Ovary (tissue), 9 donors: Measurements from ENCODE around the gene BCAM. TPM values are rescaled to one million over a fixed set of nuclear protein-coding genes. Genes with fewer than 3 reads are reported as not detected.
A peak's percentile ranks its signal among the peaks of the same experiment; 100 is the strongest.

ENCODE experiments used
- DNase-seq, 5 donors: peaks; one replicate each; pipeline ENCODE4 v3.0.0-alpha.2; 2019 to 2020
- H3K27ac ChIP-seq, 2 donors: fragments of 200-600 bp; one replicate each; pipeline versions ENCODE4 v1.5.1 to v1.8.0; 2019 to 2022
- H3K27me3 ChIP-seq: fragments of 200-600 bp; one replicate; pipeline ENCODE4 v1.8.0; 2022
- H3K36me3 ChIP-seq: fragments of 200-600 bp; sonication (generic); one replicate; pipeline ENCODE4 v1.5.1; 2019
- H3K4me1 ChIP-seq: one replicate; pipeline ENCODE4 v1.8.1; 2013; ENCODE audit warnings: mild to moderate bottlenecking, moderate library complexity; ENCODE audit not compliant: insufficient read depth
- H3K4me3 ChIP-seq: fragments of 200-600 bp; sonication (generic); one replicate; pipeline ENCODE4 v1.5.1; 2017
- H3K9me3 ChIP-seq, 2 donors: fragments of 200-600 bp in 1 of 2; sonication (generic) in 1 of 2; one replicate each; pipeline versions ENCODE4 v1.5.1 to v1.8.1; 2013 to 2019; ENCODE audit warnings: mild to moderate bottlenecking in 1 of 2, moderate library complexity in 1 of 2
- EP300 ChIP-seq: sonication (generic); formaldehyde crosslinking; IDR thresholded peaks from one replicate; pipeline ENCODE4 v1.6.1; 2017; ENCODE audit warnings: antibody characterized with exemption
- POLR2A ChIP-seq: fragments of 450-650 bp; IDR thresholded peaks from one replicate; pipeline ENCODE4 v1.6.1; 2017; ENCODE audit warnings: antibody characterized with exemption, mild to moderate bottlenecking, moderate library complexity
- WGBS, 3 donors: extraction: QIAGEN DNeasy Blood & Tissue Kit in 1 of 3; methylation state at CpG; one replicate each; pipeline versions ENCODE4 v1.1.5 to v1.1.7; 2013 to 2017; 5-methylcytosine and 5-hydroxymethylcytosine counted together
- intact Hi-C, 4 donors: fragments of 100-400 bp; cut with DNase I; formaldehyde crosslinking; loops; one replicate each; pipeline versions ENCODE4 v1.11.0 to v1.15.1; 2022 to 2023
- polyA plus RNA-seq, 2 donors: library from polyadenylated mRNA; stranded (reverse); fragments of 200-250 nt in 1 of 2; fragments of 350-450 nt in 1 of 2; fragmentation: Illumina TruSeq in 1 of 2; extraction: RNeasy Lipid Tissue Mini Kit (QIAGEN cat#74804) in 1 of 2; gene quantifications; one replicate each; pipeline ENCODE4 v1.2.3, GENCODE V29; 2013 to 2014
- total RNA-seq, 7 donors: library from RNA; depleted of rRNA in 2 of 7; stranded (reverse); fragments of >200 nt in 2 of 7; fragmentation: NEBNext Ultra II Directional in 3 of 7; extraction: Animal tissue kit (Norgen Biotek cat#: 25700) in 3 of 7; gene quantifications; one replicate each; pipeline versions ENCODE4 v1.1.0 to v1.2.4, GENCODE V29; 2016 to 2023
- TF ChIP-seq, protein P1 (sequence below), 3 donors: fragments of 450-650 bp in 2 of 3; fragments of 200-600 bp in 1 of 3; IDR thresholded peaks; one replicate each; pipeline versions ENCODE4 v1.5.1 to v1.8.0; 2016 to 2022; ENCODE audit warnings: antibody characterized with exemption in 3 of 3, mild to moderate bottlenecking in 1 of 3
- donor health status: DM: no; HTN: no; CAD: no; lungs with moderate emphysema.
- donor health status: DM: no; HTN: no; CAD: no.
- donor health status: Bipolar disorder and iron deficiency.
- donor health status: DM: yes; HTN: yes; CAD: no.
- donor health status: DM: no; HTN: no; CAD: no.
- donor health status: DM: yes; HTN: yes; CAD: no.

The BCAM gene
- total and polyA plus RNA-seq, 9 donors: 9.7 to 419 (median 62.0) TPM

DNA sequence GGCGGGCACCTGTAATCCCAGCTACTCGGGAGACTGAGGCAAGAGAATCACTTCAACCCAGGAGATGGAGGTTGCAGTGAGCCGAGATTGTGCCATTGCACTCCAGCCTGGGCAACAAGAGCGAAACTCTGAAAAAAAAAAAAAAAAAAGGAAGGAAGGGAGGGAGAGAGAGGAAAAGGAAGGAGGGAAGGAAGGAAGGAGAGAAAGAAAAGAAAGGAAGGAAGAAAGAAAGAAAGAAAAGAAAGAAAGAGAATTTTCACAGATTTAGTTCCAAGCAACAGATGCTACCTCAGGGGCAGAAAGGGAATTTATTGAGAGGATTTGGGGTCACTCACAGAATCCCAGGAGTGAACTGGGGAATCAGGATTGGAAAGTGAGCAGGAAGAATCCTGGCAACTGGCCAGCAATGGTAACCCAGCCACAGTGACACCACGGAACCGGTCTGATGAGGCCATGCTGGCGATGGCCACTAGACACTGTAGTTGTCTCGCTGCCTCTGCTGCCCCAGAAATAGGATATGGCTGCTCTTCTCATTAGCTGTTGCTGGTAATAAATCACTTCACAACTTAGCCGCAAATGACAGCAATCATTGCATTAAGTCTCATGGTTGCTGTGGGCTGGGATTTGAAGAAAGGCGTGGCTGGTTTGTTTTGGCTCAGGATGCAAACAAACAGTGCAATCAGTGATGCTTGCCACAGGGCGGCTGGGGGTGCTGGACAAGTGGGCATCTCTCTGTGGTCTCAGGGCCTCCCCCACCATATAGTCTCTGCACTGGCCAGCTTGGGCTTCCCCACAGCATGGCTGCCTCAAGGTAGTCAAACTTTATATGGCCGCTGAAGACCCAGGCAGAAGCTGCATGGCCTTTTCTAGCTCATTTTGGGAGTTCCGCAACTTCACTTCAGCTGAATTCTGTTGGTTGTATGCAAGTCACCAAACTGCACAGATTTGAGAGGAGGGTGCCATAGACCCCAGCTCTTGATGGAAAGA lies 5.2 kb upstream of the BCAM start:
- Histone ChIP-seq H3K4me3 (no peak overlapping the region), H3K27ac (no peak overlapping the region), H3K9me3 (no peaks in the 10 kb centered on the region), H3K36me3 (no peaks in the 10 kb centered on the region), H3K4me1 (peaks cover 8% of the 10 kb centered on the region), H3K27me3 (no peaks in the 10 kb centered on the region)
- no peak for DNase-seq
- TF ChIP-seq POLR2A (no peak), EP300 (no peak)
- TF ChIP-seq, protein P1, sequence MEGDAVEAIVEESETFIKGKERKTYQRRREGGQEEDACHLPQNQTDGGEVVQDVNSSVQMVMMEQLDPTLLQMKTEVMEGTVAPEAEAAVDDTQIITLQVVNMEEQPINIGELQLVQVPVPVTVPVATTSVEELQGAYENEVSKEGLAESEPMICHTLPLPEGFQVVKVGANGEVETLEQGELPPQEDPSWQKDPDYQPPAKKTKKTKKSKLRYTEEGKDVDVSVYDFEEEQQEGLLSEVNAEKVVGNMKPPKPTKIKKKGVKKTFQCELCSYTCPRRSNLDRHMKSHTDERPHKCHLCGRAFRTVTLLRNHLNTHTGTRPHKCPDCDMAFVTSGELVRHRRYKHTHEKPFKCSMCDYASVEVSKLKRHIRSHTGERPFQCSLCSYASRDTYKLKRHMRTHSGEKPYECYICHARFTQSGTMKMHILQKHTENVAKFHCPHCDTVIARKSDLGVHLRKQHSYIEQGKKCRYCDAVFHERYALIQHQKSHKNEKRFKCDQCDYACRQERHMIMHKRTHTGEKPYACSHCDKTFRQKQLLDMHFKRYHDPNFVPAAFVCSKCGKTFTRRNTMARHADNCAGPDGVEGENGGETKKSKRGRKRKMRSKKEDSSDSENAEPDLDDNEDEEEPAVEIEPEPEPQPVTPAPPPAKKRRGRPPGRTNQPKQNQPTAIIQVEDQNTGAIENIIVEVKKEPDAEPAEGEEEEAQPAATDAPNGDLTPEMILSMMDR (IDR thresholded peaks at IDR 0.05): no peak
- intact Hi-C loops: loop anchor here in 2 of 4 donors (2.0 to 5.0 kb wide), 2 partner anchors 39 to 41 kb away; no protein-coding TSS in a partner anchor
- WGBS, 3 donors: 90 to 94% (median 92%) methylated on average over 13 of the region's 13 CpGs

DNA sequence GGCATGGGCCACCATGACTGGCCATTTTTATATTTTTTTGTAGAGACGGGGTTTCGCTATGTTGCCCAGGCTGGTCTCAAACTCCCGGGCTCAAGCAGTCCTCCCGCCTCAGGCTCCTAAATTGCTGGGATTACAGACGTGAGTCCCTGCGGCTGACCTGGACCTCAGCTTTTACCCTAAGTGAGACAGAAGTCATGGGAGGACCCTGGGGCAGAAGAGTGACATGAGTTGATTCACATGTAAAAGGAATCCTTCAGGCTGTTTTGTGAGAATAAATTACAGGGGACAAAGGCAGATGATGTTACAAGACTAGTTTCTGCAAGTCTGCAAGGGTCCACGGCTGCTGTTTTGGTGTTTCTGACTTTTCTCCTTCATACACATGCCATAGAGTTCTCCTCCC lies 2.6 kb upstream of the BCAM start:
- DNase-seq: no peak
- intact Hi-C loops: loop anchor here in 1 of 4 donors (2.0 kb wide), 1 partner anchor 37 kb away; no protein-coding TSS in a partner anchor
- 76 to 85% (median 77%) methylated on average over 7 of the region's 7 CpGs for WGBS, 3 donors
- no peak overlapping the region for H3K4me3 ChIP-seq
- H3K27ac ChIP-seq: no peak overlapping the region
- no peaks in the 10 kb centered on the region for H3K27me3 ChIP-seq
- H3K9me3 ChIP-seq: no peaks in the 10 kb centered on the region
- H3K4me1 ChIP-seq: peaks cover 13% of the 10 kb centered on the region
- TF ChIP-seq EP300 (no peak), POLR2A (no peak)
- TF ChIP-seq, protein P1 (IDR thresholded peaks at IDR 0.05): no peak
- no peaks in the 10 kb centered on the region for H3K36me3 ChIP-seq

DNA sequence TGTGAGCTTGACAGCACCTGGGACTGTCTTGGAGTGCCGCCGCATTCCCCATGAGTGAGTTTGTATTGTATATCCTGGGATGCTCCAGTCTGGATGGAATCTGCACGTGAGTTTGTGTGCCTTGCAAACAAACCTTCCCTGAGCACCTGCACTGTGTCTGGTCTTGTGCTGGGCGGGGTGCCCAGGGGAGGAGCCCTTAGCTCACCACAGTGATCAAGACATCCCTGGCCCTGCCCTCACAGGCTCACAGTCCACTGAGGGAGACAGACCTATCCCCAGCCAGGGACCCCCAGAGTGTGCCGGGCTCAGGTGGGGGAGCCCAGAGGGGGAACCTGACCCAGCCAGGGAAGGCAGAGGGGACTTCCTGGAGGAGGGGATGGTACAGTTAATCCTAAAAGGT lies 1.7 kb upstream of the BCAM start:
- H3K27ac ChIP-seq: no peak overlapping the region
- H3K36me3 ChIP-seq: no peaks in the 10 kb centered on the region
- H3K9me3 ChIP-seq: no peaks in the 10 kb centered on the region
- WGBS, 3 donors: 54 to 62% (median 62%) methylated on average over 5 of the region's 5 CpGs
- H3K27me3 ChIP-seq: no peaks in the 10 kb centered on the region
- peaks cover 13% of the 10 kb centered on the region for H3K4me1 ChIP-seq
- DNase-seq: peak in 2 of 5 donors; percentile 30 to 53
- TF ChIP-seq, protein P1 (IDR thresholded peaks at IDR 0.05): no peak
- TF ChIP-seq POLR2A (no peak), EP300 (no peak)
- H3K4me3 ChIP-seq: no peak overlapping the region
- intact Hi-C loops: loop anchor here in 1 of 4 donors (2.0 kb wide), 1 partner anchor 36 kb away; no protein-coding TSS in a partner anchor

DNA sequence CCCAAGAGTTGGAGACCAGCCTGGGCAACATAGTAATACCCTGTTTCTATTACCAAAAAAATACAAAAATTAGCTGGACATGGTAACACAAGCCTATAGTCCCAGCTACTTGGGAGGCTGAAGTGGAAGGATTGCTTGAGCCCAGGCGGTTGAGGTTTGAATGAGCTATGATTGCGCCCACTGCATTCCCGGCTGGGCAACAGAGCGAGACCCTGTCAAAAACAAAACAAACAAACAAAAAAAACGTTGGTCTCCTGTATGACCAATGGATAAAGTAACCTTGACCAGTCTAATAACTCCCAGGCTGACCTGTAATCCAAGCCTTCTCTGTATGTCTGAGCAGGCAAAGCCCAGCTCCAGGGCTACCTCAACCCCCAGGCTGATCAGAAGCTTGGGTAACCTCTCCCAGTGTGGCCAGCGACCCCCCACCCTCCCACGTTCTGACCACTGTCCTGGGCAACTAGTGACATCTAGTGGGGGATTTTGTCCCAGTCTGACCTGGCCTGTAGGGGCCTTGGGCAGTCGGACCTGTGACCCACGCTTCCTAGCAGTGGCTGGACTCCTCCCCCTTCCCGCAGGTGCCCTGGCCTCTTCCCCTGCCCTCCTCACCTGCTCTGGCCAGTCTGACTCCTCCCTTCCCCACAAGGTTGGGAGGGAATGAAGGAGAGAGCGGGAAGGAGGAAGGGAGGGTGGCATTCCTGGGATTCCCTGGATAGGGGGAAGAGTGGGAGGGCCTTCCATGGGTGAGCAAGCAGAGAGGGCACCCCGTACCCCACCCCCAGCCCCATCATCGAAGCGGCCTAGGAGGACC lies 1.0 kb upstream of the BCAM start:
- intact Hi-C loops: loop anchor here in 1 of 4 donors (2.0 kb wide), 1 partner anchor 35 kb away; no protein-coding TSS in a partner anchor
- no peak overlapping the region for H3K4me3 ChIP-seq
- H3K9me3 ChIP-seq: no peaks in the 10 kb centered on the region
- H3K36me3 ChIP-seq: no peaks in the 10 kb centered on the region
- peak overlapping the region in 1 of 2 donors; percentile 39 for H3K27ac ChIP-seq
- WGBS, 3 donors: 14 to 20% (median 16%) methylated on average over 14 of the region's 14 CpGs
- TF ChIP-seq, protein P1 (IDR thresholded peaks at IDR 0.05): peak in 1 of 3 donors; percentile 16
- TF ChIP-seq POLR2A: no peak
- peaks cover 13% of the 10 kb centered on the region for H3K4me1 ChIP-seq
- peak; percentile 40 to 57 (median 43) for DNase-seq
- no peaks in the 10 kb centered on the region for H3K27me3 ChIP-seq
